HG03342 (cell line): ENCODE measurements around the gene UBXN6.

Experiments used
- ATAC-seq: cut with Tn5 transposase; IDR thresholded peaks from one replicate; pipeline ENCODE4 v1.9.1; 2021; ENCODE audit warnings: mild to moderate bottlenecking, moderate library complexity; ENCODE audit not compliant: unreplicated experiment

The UBXN6 gene

GRCh38 chr19:4457654-4458395 lies at the start of gene UBXN6:
Gene UBXN6, minus strand, starts transcription at chr19:4457794. Its CDS starts 97 bp downstream, at chr19:4457697.
- peak; percentile 84 for ATAC-seq

GRCh38 chr19:4507150-4507452 lies 49.5 kb upstream of the UBXN6 start:
- ATAC-seq = no peak

GRCh38 chr19:4506449-4507149 lies 49.0 kb upstream of the UBXN6 start:
- ATAC-seq = no peak

DNA sequence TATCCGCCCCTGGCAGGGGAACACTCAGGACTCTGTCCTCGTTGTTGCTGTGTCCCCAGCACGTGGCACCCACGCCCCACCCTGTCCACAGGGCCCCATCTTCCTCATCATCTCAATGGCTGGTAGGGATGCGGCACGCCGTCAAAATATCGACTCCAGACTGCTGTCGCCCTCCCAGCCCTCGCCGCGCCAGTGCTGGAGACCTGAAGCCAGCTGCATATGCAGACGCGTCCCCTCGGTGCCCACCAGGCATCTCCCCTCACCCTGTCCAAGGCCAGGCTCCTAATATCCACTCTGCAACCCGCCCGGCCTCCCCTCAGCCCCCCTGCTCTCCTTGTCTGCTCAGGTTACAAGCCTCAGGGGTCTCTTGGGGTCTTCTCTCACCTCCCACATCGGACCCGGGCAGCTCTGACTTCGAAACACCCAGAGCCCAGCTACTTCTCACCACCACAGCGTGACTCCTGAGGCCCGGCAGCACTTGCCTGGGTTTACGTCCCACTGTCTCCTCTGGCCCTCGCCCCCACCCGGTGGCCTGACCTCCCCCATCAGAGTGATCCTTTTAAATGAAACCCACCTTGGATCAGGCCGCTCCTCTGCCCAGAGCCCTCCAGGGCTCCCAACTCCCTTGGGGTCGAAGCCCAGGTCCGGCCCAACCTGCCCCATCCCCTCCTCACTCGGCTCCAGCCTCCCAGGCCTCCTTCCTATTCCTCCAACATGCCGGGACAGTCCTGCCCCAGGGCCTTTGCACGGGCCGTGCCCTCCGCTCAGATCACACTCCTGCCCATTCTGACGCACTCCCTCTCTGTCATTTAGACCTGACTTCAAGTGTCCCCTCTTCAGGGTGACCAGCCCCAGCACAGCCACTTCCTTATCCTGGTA lies 48.2 kb upstream of the UBXN6 start:
- ATAC-seq = no peak

DNA sequence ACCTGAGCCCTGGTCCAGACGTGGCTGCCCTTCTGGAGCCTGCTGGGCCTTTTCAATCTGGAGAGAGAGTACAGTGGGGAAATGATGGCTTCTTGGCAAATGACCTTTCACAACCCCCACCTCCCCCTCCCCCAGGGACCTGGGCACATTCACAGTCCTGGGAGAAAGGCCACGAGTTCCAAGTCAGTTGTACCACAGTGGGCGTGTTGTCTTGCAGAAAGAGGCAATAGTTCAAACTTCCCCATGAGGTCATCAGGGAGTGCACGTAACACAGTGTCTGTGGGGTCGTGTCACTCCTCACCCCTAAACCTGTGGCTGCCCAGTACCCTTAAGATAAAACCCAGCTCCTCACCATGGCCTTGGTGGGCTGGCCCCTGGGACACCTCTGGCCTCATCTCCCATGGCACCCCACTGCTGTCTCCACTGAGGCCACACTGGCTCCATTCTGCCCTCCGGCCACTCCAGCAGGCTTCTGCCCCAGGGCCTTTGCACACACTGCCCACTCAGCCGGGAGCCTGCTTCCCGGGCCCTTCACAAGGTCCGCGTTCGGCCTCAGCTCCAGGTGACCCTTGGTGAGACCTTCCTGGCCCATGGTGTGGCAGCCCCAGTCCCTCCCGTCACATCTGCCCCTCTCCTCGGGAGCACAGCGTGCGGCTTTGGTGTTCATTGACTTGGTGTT lies 47.4 kb upstream of the UBXN6 start:
- ATAC-seq = no peak

DNA sequence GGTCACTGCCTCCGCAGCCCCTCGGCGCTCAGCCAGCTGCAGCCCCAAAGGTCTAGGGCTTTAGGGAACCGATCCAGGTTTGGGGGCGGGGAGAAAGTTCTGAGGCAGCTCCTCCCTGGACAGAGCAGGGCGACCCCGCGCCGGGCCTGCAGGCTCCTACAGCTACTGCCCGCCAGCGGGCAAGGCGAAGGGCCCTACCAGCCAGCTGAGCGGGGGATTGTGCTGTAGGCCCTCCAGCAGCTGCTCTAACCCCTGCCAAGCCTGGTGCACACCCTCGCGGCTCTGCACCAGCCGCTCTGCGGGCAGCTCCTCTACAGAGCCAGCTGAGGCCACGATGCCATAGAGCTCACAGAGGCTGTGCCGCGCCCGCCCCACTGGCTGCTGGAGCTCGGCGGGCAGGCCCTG lies 46.7 kb upstream of the UBXN6 start:
- no peak for ATAC-seq

DNA sequence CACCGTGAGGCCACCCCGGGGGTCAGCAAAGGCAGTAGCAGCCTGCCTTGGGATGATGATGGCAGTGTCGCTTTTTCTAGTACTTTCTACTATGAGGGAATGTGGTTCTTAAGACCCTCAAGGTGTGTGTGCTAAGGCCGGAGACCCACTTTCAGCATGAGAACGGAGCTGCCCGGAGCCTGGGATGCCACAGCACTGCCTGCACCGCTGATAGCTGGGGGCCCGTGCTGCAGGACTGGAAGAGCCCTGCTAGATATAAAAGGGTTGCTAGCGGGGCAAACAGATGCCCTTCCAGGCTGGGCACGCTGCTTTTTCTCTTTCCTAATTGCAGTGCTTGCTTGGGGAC lies 46.2 kb upstream of the UBXN6 start:
- no peak for ATAC-seq

DNA sequence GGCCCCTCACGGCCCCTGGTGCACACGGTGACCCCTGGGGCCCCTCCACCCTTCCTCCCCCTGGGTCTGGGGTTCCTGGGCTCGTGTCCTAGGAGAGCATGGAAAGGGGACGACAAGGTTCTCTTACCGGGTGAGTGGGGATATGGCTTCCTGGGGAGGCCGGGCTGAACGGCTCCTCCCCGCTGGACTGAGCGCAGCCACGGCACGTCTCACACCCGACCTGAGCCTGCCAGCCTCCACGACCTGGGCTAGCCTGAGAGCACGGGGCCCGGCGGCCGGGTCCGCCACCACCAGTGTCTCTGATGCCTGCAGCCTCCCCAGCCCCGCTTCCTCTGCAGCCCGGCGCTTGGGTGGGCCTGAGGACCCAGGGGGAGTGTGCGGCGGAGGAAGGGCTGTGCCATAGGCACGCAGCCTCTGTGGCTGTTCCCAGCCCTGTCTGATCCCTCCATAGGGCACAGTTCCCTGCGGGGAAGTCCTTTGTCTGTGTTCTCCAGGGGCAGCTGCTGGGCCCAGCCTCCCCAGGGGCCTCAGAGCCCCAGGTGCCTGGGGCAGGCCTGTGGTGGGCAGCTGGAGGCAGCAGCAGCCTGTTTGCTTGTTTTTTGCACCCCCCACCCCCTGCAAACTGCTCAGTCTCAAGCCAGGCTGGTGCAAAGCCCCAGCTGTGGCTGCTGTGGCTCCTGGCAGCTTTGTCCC lies 45.7 kb upstream of the UBXN6 start:
- no peak for ATAC-seq

DNA sequence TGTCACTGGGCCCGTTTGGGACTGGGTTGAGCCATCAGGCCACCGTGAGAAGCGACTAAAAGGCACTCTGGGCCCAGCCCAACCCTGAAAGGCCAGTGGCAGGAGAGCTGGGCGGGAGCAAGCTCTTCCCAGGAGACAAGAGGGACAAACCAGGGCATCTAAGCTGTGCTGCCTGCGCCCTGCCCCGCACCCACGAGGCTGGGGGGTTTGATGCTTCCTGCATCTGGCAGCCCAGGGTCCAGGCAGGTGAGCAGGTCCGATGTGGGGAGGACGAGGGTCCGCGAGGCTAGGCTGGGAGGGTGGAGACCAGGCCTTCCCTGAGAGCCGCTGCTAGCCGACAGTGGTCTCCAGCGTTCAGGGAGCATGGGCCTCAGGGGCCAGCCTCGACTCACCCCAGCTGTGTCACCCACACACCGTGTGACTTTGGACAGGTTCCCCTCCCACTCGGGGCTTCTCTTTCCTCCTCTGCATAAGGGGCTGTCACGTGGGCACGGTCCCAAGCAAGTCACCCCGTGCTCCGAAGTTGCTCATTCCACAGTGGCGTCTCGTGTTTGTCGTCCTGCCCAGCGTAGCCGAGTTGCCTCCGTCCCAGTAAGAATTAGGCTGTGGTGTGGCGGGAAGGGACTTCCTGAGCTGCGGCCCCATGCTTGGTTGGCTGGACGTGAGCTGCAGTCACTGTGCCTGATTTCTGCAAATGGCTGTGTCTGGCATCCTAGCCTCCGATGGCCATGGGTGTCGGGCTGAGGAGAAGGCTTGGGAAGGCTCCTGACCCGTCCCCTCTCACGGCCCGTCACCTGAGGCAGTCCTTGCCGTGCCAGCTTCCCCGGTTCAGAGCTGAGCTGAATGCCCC lies 44.9 kb upstream of the UBXN6 start:
- ATAC-seq = no peak

GRCh38 chr19:4501691-4502090 lies 44.1 kb upstream of the UBXN6 start:
- ATAC-seq = no peak

- no peak for ATAC-seq
These were observed 43.4 kb upstream of the UBXN6 start for GRCh38 chr19:4500841-4501591.

DNA sequence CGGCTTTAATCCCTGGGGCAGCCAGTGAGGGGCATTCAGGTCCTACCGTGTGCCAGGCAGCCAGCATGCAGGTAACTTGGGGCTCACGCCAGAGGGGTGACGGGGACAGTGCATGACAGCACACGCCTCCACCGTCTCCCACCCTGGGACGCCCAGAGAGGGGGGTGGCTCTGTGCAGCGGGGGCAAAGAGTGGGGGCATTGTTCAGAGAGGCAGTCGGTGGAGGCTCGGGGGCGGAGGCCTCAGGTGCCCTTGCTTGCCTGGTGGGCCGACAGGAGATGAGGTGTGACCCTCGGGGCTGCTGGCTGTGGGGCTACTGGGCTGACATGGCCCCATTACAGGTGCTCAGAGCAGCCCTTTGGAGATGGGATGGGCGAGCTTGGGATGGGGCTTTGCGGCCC lies 42.3 kb upstream of the UBXN6 start:
- no peak for ATAC-seq

- ATAC-seq = no peak
These were observed 41.7 kb upstream of the UBXN6 start for GRCh38 chr19:4499318-4499717.

DNA sequence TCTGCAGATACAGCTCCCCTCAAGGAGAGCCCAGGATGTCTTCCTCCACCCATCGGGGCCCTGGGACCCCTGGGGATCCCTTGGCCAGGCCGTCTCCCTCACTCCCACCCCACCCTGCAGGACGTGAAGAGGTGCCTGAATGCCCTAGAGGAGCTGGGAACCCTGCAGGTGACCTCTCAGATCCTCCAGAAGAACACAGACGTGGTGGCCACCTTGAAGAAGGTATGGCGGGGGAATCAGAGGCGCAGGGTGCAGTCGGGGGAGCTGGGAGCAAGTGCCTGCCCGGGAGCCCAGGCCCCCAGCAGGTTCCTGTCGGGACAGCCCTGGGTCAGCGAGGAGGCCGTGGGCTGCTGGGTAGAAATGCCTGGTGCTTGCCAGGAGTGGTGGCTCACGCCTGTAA lies 41.1 kb upstream of the UBXN6 start:
- ATAC-seq = no peak

DNA sequence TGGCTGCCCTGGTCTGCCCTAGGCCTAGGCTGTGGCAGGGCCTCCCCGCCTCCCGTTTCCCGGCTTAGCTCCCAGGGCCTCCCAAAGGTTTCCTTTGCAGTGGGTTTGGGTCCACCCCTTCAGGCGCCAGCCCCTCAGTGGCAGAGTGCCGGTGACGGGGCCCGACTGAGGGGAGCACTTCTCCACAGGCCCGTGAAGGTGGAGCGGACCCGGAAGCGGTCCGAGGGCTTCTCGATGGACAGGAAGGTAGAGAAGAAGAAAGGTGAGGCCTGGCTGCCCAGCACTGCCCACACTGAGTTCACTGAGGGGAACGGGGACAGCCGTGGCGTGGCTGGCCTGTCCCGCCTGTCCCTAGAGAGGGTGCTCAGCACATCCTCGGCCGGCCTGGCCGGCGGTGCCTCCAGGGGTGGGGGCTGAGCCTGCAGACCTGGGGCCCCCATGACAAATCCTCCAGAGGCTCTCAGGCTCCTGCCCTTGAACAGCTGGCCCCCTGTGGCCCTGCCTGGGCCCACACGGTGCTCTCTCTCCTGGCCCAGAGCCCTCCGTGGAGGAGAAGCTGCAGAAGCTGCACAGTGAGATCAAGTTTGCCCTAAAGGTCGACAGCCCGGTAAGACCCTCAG lies 40.3 kb upstream of the UBXN6 start:
- no peak for ATAC-seq

- no peak for ATAC-seq
These were observed 38.7 kb upstream of the UBXN6 start for GRCh38 chr19:4496304-4496703.

DNA sequence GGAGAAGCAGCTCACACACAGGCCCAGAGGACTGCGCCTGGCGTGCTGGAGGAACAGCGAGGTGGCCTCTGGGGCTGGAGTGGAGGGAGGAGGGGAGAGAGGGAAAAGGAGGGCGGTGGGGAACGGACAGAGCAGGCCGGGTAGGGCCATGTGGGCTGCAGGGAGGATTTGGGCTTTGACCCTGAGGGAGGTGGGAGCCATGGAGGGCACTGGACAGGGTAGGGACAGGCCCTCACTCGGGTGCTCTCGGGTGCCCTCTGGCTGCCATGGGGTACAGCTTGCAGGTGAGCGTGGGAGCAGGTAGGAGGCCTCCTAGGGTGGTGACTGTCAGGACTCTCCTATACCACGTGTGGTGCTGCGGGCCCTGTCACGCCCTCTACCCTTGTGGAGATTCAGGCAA lies 37.9 kb upstream of the UBXN6 start:
- no peak for ATAC-seq

DNA sequence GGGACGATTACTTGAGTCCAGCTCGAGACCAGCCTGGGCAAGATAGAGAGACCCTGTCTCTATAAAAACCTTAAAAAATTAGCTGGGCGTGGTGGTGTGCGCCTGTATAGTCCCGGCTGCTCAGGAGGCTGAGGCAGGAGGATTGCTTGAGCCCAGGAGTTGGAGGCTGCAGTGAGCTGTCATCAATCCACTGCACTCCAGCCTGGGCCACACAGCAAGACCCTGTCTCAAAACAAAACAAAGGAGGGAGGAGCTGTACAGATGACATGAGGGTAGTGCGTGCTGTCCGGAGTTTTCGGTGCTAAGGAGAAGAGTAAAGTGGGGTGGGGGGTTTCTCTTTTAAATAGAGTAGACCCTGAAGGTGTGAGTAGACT lies 37.1 kb upstream of the UBXN6 start:
- ATAC-seq = no peak
